ENCODE measurements around the gene TMEM132C.

TMEM132C gene

GRCh38 chr12:128323145-128323920, 56.4 kb downstream of the TMEM132C start:
- H3K4me3 ChIP-seq (ENCODE audit: low read depth, low read length) = no peak overlapping the region
- no peak overlapping the region for H3K9ac ChIP-seq (ENCODE audit: low read depth, low read length)
- H3K27me3 ChIP-seq (ENCODE audit: control insufficient read depth, insufficient read depth, low read length) = no peaks in the 10 kb centered on the region
- H3K4me1 ChIP-seq (ENCODE audit: control insufficient read depth, insufficient read depth, low read length) = no peaks in the 10 kb centered on the region
- H3K36me3 ChIP-seq (ENCODE audit: control insufficient read depth, insufficient read depth, low read length) = no peaks in the 10 kb centered on the region
- H3K9me3 ChIP-seq (ENCODE audit: control insufficient read depth, insufficient read depth, low read length) = no peaks in the 10 kb centered on the region

DNA sequence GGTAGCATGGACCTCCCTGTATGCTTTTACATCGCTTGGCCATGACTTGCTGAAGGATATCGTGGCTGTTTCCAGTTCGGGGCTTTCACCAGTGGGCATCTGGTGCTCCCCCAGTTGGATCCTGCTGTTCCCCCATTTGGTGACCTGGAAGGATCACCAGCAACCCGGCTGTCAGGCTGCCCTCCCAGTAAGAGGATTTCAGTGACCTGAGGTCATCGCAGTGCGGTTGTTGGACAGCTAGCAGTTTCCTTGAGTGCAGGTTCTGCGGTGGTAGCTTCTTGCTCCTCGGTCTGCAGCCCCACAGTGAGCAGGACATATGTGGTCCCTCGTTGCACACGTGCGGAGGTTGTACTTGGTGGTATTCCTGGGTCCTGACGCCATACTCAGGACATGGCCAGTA, 58.7 kb downstream of the TMEM132C start:
- Histone ChIP-seq H3K4me3 (ENCODE audit: low read depth, low read length) (no peak overlapping the region), H3K4me1 (ENCODE audit: control insufficient read depth, insufficient read depth, low read length) (no peaks in the 10 kb centered on the region), H3K9ac (ENCODE audit: low read depth, low read length) (no peak overlapping the region), H3K36me3 (ENCODE audit: control insufficient read depth, insufficient read depth, low read length) (no peaks in the 10 kb centered on the region), H3K9me3 (ENCODE audit: control insufficient read depth, insufficient read depth, low read length) (no peaks in the 10 kb centered on the region), H3K27me3 (ENCODE audit: control insufficient read depth, insufficient read depth, low read length) (no peaks in the 10 kb centered on the region)

DNA sequence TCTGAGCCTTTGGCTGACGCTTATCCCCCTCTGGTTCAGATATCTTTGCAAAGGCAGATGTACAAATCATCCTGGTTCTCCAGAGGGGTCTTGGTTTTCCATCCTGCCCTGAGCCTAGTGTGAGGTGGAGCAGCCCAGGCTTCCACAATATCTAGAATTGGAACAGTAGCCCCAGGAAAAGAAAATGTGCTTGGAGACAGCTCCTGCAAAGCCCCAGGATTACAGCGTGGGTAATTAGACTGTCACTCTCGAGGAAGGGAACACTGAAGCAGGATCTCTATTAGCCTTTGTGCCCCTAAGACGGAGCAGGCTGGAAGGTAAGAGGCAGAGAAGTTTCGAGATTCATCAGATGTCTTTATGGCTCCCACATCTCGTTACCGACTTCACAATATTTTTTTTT, 59.4 kb downstream of the TMEM132C start:
- no peaks in the 10 kb centered on the region for H3K4me1 ChIP-seq (ENCODE audit: control insufficient read depth, insufficient read depth, low read length)
- no peaks in the 10 kb centered on the region for H3K9me3 ChIP-seq (ENCODE audit: control insufficient read depth, insufficient read depth, low read length)
- no peaks in the 10 kb centered on the region for H3K36me3 ChIP-seq (ENCODE audit: control insufficient read depth, insufficient read depth, low read length)
- no peaks in the 10 kb centered on the region for H3K27me3 ChIP-seq (ENCODE audit: control insufficient read depth, insufficient read depth, low read length)
- no peak overlapping the region for H3K9ac ChIP-seq (ENCODE audit: low read depth, low read length)
- H3K4me3 ChIP-seq (ENCODE audit: low read depth, low read length) = no peak overlapping the region

- Histone ChIP-seq H3K4me3 (ENCODE audit: low read depth, low read length) (no peak overlapping the region), H3K9ac (ENCODE audit: low read depth, low read length) (no peak overlapping the region), H3K27me3 (ENCODE audit: control insufficient read depth, insufficient read depth, low read length) (no peaks in the 10 kb centered on the region), H3K4me1 (ENCODE audit: control insufficient read depth, insufficient read depth, low read length) (no peaks in the 10 kb centered on the region), H3K36me3 (ENCODE audit: control insufficient read depth, insufficient read depth, low read length) (no peaks in the 10 kb centered on the region), H3K9me3 (ENCODE audit: control insufficient read depth, insufficient read depth, low read length) (no peaks in the 10 kb centered on the region)
These were observed 62.0 kb downstream of the TMEM132C start for GRCh38 chr12:128328961-128329360.

- no peak overlapping the region for H3K9ac ChIP-seq (ENCODE audit: low read depth, low read length)
- H3K4me3 ChIP-seq (ENCODE audit: low read depth, low read length) = no peak overlapping the region
- H3K9me3 ChIP-seq (ENCODE audit: control insufficient read depth, insufficient read depth, low read length) = no peaks in the 10 kb centered on the region
- no peaks in the 10 kb centered on the region for H3K36me3 ChIP-seq (ENCODE audit: control insufficient read depth, insufficient read depth, low read length)
- H3K4me1 ChIP-seq (ENCODE audit: control insufficient read depth, insufficient read depth, low read length) = peaks cover 25% of the 10 kb centered on the region
- peaks cover 14% of the 10 kb centered on the region for H3K27me3 ChIP-seq (ENCODE audit: control insufficient read depth, insufficient read depth, low read length)
These were observed 69.5 kb downstream of the TMEM132C start for GRCh38 chr12:128336204-128337070.

DNA sequence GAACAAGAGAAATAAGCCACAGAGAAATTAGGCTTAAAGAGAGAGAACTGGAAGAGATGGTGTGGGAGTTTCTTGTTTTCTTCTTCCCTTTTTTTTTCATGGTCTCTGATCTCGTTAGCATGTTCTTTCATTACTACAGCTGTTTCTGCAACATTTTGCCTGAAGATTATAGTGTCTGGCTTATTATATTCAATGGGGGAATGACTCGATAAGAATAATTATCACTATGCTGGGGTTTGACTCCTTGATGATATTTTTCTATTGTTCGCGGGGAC, 70.0 kb downstream of the TMEM132C start:
- no peak overlapping the region for H3K4me3 ChIP-seq (ENCODE audit: low read depth, low read length)
- no peak overlapping the region for H3K9ac ChIP-seq (ENCODE audit: low read depth, low read length)
- H3K27me3 ChIP-seq (ENCODE audit: control insufficient read depth, insufficient read depth, low read length) = peaks cover 14% of the 10 kb centered on the region
- peaks cover 25% of the 10 kb centered on the region for H3K4me1 ChIP-seq (ENCODE audit: control insufficient read depth, insufficient read depth, low read length)
- H3K9me3 ChIP-seq (ENCODE audit: control insufficient read depth, insufficient read depth, low read length) = no peaks in the 10 kb centered on the region
- no peaks in the 10 kb centered on the region for H3K36me3 ChIP-seq (ENCODE audit: control insufficient read depth, insufficient read depth, low read length)

GRCh38 chr12:128337431-128338170, 70.6 kb downstream of the TMEM132C start:
- H3K27me3 ChIP-seq (ENCODE audit: control insufficient read depth, insufficient read depth, low read length) = peaks cover 14% of the 10 kb centered on the region
- H3K36me3 ChIP-seq (ENCODE audit: control insufficient read depth, insufficient read depth, low read length) = no peaks in the 10 kb centered on the region
- no peak overlapping the region for H3K9ac ChIP-seq (ENCODE audit: low read depth, low read length)
- H3K4me3 ChIP-seq (ENCODE audit: low read depth, low read length) = peak overlapping the region; percentile 9
- H3K9me3 ChIP-seq (ENCODE audit: control insufficient read depth, insufficient read depth, low read length) = no peaks in the 10 kb centered on the region
- peaks cover 25% of the 10 kb centered on the region for H3K4me1 ChIP-seq (ENCODE audit: control insufficient read depth, insufficient read depth, low read length)

- Histone ChIP-seq H3K27me3 (ENCODE audit: control insufficient read depth, insufficient read depth, low read length) (peaks cover 14% of the 10 kb centered on the region), H3K4me3 (ENCODE audit: low read depth, low read length) (peak overlapping the region; percentile 6), H3K36me3 (ENCODE audit: control insufficient read depth, insufficient read depth, low read length) (no peaks in the 10 kb centered on the region), H3K4me1 (ENCODE audit: control insufficient read depth, insufficient read depth, low read length) (peaks cover 25% of the 10 kb centered on the region), H3K9ac (ENCODE audit: low read depth, low read length) (no peak overlapping the region), H3K9me3 (ENCODE audit: control insufficient read depth, insufficient read depth, low read length) (no peaks in the 10 kb centered on the region)
These were observed 71.6 kb downstream of the TMEM132C start for GRCh38 chr12:128338386-128339125.

GRCh38 chr12:128339126-128339520, 72.2 kb downstream of the TMEM132C start:
- Histone ChIP-seq H3K27me3 (ENCODE audit: control insufficient read depth, insufficient read depth, low read length) (peaks cover 14% of the 10 kb centered on the region), H3K4me3 (ENCODE audit: low read depth, low read length) (peak overlapping the region; percentile 37), H3K4me1 (ENCODE audit: control insufficient read depth, insufficient read depth, low read length) (peaks cover 25% of the 10 kb centered on the region), H3K9me3 (ENCODE audit: control insufficient read depth, insufficient read depth, low read length) (no peaks in the 10 kb centered on the region), H3K36me3 (ENCODE audit: control insufficient read depth, insufficient read depth, low read length) (no peaks in the 10 kb centered on the region), H3K9ac (ENCODE audit: low read depth, low read length) (no peak overlapping the region)

DNA sequence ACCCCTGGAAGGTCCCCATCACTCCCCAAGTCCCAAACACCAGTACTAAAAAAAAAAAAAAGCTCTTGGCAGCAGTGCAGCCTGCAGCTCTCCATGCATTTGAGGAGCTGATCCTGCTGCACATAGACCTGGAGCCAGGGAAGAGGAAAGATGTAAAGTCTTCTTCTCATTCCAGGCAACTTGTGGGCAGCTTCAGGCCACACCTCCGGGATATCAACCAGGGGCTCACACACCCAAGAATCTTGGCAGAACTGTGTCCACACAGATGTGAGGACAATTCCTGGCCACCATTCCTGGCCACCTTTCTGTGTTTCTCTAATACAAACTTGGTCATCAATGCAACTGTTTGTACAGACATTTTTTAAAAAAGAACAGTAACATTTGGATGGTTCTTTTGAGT, 72.7 kb downstream of the TMEM132C start:
- H3K9ac ChIP-seq (ENCODE audit: low read depth, low read length) = no peak overlapping the region
- H3K4me3 ChIP-seq (ENCODE audit: low read depth, low read length) = peak overlapping the region; percentile 37
- H3K9me3 ChIP-seq (ENCODE audit: control insufficient read depth, insufficient read depth, low read length) = no peaks in the 10 kb centered on the region
- peaks cover 25% of the 10 kb centered on the region for H3K4me1 ChIP-seq (ENCODE audit: control insufficient read depth, insufficient read depth, low read length)
- H3K27me3 ChIP-seq (ENCODE audit: control insufficient read depth, insufficient read depth, low read length) = peaks cover 14% of the 10 kb centered on the region
- H3K36me3 ChIP-seq (ENCODE audit: control insufficient read depth, insufficient read depth, low read length) = no peaks in the 10 kb centered on the region

DNA sequence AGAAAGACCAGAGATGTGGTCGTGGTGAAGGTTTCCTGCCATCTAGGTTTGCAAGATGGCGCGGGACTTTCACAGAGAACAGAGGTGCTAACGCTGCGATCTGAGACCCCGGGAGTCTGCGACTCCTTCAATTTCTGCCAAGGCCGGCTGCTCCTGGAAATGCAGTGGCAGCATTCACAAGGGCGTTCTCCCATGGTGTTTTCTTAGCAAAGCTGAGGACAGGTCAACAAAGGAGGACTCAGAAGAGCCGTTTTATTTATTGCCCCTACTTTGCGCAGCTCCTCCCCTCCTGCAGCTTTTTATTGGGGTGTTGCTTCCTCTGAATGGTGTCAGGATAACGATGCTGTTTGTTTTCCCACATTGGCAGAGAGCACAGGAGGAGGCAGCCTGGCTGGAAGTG, 86.3 kb downstream of the TMEM132C start:
- Histone ChIP-seq H3K9me3 (ENCODE audit: control insufficient read depth, insufficient read depth, low read length) (no peaks in the 10 kb centered on the region), H3K4me3 (ENCODE audit: low read depth, low read length) (no peak overlapping the region), H3K4me1 (ENCODE audit: control insufficient read depth, insufficient read depth, low read length) (no peaks in the 10 kb centered on the region), H3K9ac (ENCODE audit: low read depth, low read length) (no peak overlapping the region), H3K27me3 (ENCODE audit: control insufficient read depth, insufficient read depth, low read length) (peaks cover 2% of the 10 kb centered on the region), H3K36me3 (ENCODE audit: control insufficient read depth, insufficient read depth, low read length) (no peaks in the 10 kb centered on the region)
